NCI-H146 treated with DMSO at 0.1 percent for 48 hours (cell line): ENCODE measurements around the gene PRC1.
A peak's percentile ranks its signal among the peaks of the same experiment; 100 is the strongest.
"Not testable (repeated sequence)": the region's sequence is repeated elsewhere in the genome, so short reads cannot be mapped to it uniquely, and the experiment has no call there.

Source experiments
- DNase-seq: peaks from one replicate; lab custom pipeline; 2025; ENCODE audit not compliant: unreplicated experiment; lab: John Stamatoyannopoulos, UW

PRC1 gene

GRCh38 chr15:90994417-90995311 lies at the start of gene PRC1:
Gene PRC1 (minus strand): TSS chr15:90994535. CDS start chr15:90994417, 118 bp downstream.
- peak; percentile 86 for DNase-seq

GRCh38 chr15:91043202-91043874 lies 49.0 kb upstream of the PRC1 start:
- DNase-seq = no peak

- DNase-seq = no peak
These were observed 46.5 kb upstream of the PRC1 start for GRCh38 chr15:91040856-91041255.

GRCh38 chr15:91039996-91040395 lies 45.7 kb upstream of the PRC1 start:
- no peak for DNase-seq

- peak; percentile 78 for DNase-seq
These were observed 38.8 kb upstream of the PRC1 start for GRCh38 chr15:91032919-91033803.

- DNase-seq = no peak
These were observed 37.5 kb upstream of the PRC1 start for GRCh38 chr15:91031796-91032195.

GRCh38 chr15:91027677-91028076 lies 33.3 kb upstream of the PRC1 start:
- no peak for DNase-seq

- no peak for DNase-seq
These were observed 29.4 kb upstream of the PRC1 start for GRCh38 chr15:91023720-91024119.

GRCh38 chr15:91022832-91023129 lies 28.4 kb upstream of the PRC1 start:
- no peak for DNase-seq

- DNase-seq = peak; percentile 77
These were observed 27.9 kb upstream of the PRC1 start, which contains the start of gene VPS33B for GRCh38 chr15:91022075-91022831. Gene VPS33B (minus strand): TSS chr15:91022594. CDS start chr15:91022249, 345 bp downstream.

GRCh38 chr15:91021516-91022074 lies 27.3 kb upstream of the PRC1 start:
- no peak for DNase-seq

GRCh38 chr15:91018158-91018557 lies 23.8 kb upstream of the PRC1 start:
- DNase-seq = no peak

- no peak for DNase-seq
These were observed 23.4 kb upstream of the PRC1 start for GRCh38 chr15:91017716-91018115.

- DNase-seq = not testable (repeated sequence)
These were observed 19.4 kb upstream of the PRC1 start for GRCh38 chr15:91013701-91014100.

GRCh38 chr15:91007266-91007665 lies 12.9 kb upstream of the PRC1 start:
- DNase-seq = no peak

- DNase-seq = no peak
These were observed 6.9 kb upstream of the PRC1 start for GRCh38 chr15:91001209-91001608.

GRCh38 chr15:90998737-90999136 lies 4.4 kb upstream of the PRC1 start:
- DNase-seq = no peak

- no peak for DNase-seq
These were observed 297 bp downstream of the PRC1 start for GRCh38 chr15:90994059-90994416.

GRCh38 chr15:90991587-90992285 lies 2.6 kb downstream of the PRC1 start:
- no peak for DNase-seq

- no peak for DNase-seq
These were observed 3.9 kb downstream of the PRC1 start for GRCh38 chr15:90990446-90990845.
